ENCODE data around the gene USF2. TPM values are rescaled to one million over a fixed set of nuclear protein-coding genes. Genes with fewer than 3 reads are reported as not detected.

Gene USF2
- total and polyA plus RNA-seq, 2 of the 8 experiments (the other 6 are each of a cell fraction or from before 2014, with no cell fraction given) = 74.1 to 109 TPM

Other genes with a start within 250 kb of the USF2 start
- gene SCN1B, start 238.5 kb upstream of the USF2 start, total RNA-seq (2021; fragmentation: NEBNext Ultra II Directional; extraction: Animal tissue kit (Norgen Biotek cat#: 25700)) = 3.3 and 3.5 TPM in 2 replicates
- 3.1 and 4.1 TPM in 2 replicates for gene SCN1B, start 238.5 kb upstream of the USF2 start, polyA plus RNA-seq (2011; rRNA removed)
- gene HPN, start 227.2 kb upstream of the USF2 start, total RNA-seq (2021; fragmentation: NEBNext Ultra II Directional; extraction: Animal tissue kit (Norgen Biotek cat#: 25700)) = 12.3 and 14.7 TPM in 2 replicates
- gene HPN, start 227.2 kb upstream of the USF2 start, polyA plus RNA-seq (2011; rRNA removed) = 33.7 and 49.9 TPM in 2 replicates
- 0.86 TPM in 1 of 2 replicates, not detected in the other for gene FXYD3, start 153.1 kb upstream of the USF2 start, total RNA-seq (2021; fragmentation: NEBNext Ultra II Directional; extraction: Animal tissue kit (Norgen Biotek cat#: 25700))
- gene FXYD3, start 153.1 kb upstream of the USF2 start, polyA plus RNA-seq (2011; rRNA removed) = 0.09 and 0.33 TPM in 2 replicates
- gene LGI4, start 133.9 kb upstream of the USF2 start, total RNA-seq (2021; fragmentation: NEBNext Ultra II Directional; extraction: Animal tissue kit (Norgen Biotek cat#: 25700)) = 2.0 and 2.9 TPM in 2 replicates
- gene LGI4, start 133.9 kb upstream of the USF2 start, polyA plus RNA-seq (2011; rRNA removed) = 8.2 and 9.4 TPM in 2 replicates
- gene FXYD1, start 130.1 kb upstream of the USF2 start, total RNA-seq (2021; fragmentation: NEBNext Ultra II Directional; extraction: Animal tissue kit (Norgen Biotek cat#: 25700)) = 8.1 and 10.3 TPM in 2 replicates
- gene FXYD1, start 130.1 kb upstream of the USF2 start, polyA plus RNA-seq (2011; rRNA removed) = 1.6 and 3.3 TPM in 2 replicates
- 14.3 and 15.4 TPM in 2 replicates for gene FXYD7, start 125.7 kb upstream of the USF2 start, total RNA-seq (2021; fragmentation: NEBNext Ultra II Directional; extraction: Animal tissue kit (Norgen Biotek cat#: 25700))
- 12.1 and 17.5 TPM in 2 replicates for gene FXYD7, start 125.7 kb upstream of the USF2 start, polyA plus RNA-seq (2011; rRNA removed)
- gene FXYD5, start 114.2 kb upstream of the USF2 start, total RNA-seq (2021; fragmentation: NEBNext Ultra II Directional; extraction: Animal tissue kit (Norgen Biotek cat#: 25700)) = 99.0 and 104 TPM in 2 replicates
- 167 and 191 TPM in 2 replicates for gene FXYD5, start 114.2 kb upstream of the USF2 start, polyA plus RNA-seq (2011; rRNA removed)
- not detected in 2 replicates for gene FAM187B, start 40.2 kb upstream of the USF2 start, total RNA-seq (2021; fragmentation: NEBNext Ultra II Directional; extraction: Animal tissue kit (Norgen Biotek cat#: 25700))
- 0.09 TPM in 1 of 2 replicates, not detected in the other for gene FAM187B, start 40.2 kb upstream of the USF2 start, polyA plus RNA-seq (2011; rRNA removed)
- gene LSR, start 20.0 kb upstream of the USF2 start, total RNA-seq (2021; fragmentation: NEBNext Ultra II Directional; extraction: Animal tissue kit (Norgen Biotek cat#: 25700)) = 159 and 166 TPM in 2 replicates
- 186 and 296 TPM in 2 replicates for gene LSR, start 20.0 kb upstream of the USF2 start, polyA plus RNA-seq (2011; rRNA removed)
- gene HAMP, start 13.6 kb downstream of the USF2 start, total RNA-seq (2021; fragmentation: NEBNext Ultra II Directional; extraction: Animal tissue kit (Norgen Biotek cat#: 25700)) = not detected in 2 replicates
- 0.06 and 0.08 TPM in 2 replicates for gene HAMP, start 13.6 kb downstream of the USF2 start, polyA plus RNA-seq (2011; rRNA removed)
- 0.46 and 1.3 TPM in 2 replicates for gene MAG, start 23.2 kb downstream of the USF2 start, total RNA-seq (2021; fragmentation: NEBNext Ultra II Directional; extraction: Animal tissue kit (Norgen Biotek cat#: 25700))
- 0.20 and 0.72 TPM in 2 replicates for gene MAG, start 23.2 kb downstream of the USF2 start, polyA plus RNA-seq (2011; rRNA removed)
- gene CD22, start 60.2 kb downstream of the USF2 start, total RNA-seq (2021; fragmentation: NEBNext Ultra II Directional; extraction: Animal tissue kit (Norgen Biotek cat#: 25700)) = 0.54 and 0.60 TPM in 2 replicates
- gene CD22, start 60.2 kb downstream of the USF2 start, polyA plus RNA-seq (2011; rRNA removed) = 0.06 and 0.42 TPM in 2 replicates
- gene FFAR1, start 78.9 kb downstream of the USF2 start, total RNA-seq (2021; fragmentation: NEBNext Ultra II Directional; extraction: Animal tissue kit (Norgen Biotek cat#: 25700)) = not detected in 2 replicates
- not detected in 2 replicates for gene FFAR1, start 78.9 kb downstream of the USF2 start, polyA plus RNA-seq (2011; rRNA removed)
- not detected in 2 replicates for gene FFAR3, start 89.5 kb downstream of the USF2 start, total RNA-seq (2021; fragmentation: NEBNext Ultra II Directional; extraction: Animal tissue kit (Norgen Biotek cat#: 25700))
- 0.24 TPM in 1 of 2 replicates, not detected in the other for gene FFAR3, start 89.5 kb downstream of the USF2 start, polyA plus RNA-seq (2011; rRNA removed)
- not detected in 2 replicates for gene GPR42, start 102.1 kb downstream of the USF2 start, total RNA-seq (2021; fragmentation: NEBNext Ultra II Directional; extraction: Animal tissue kit (Norgen Biotek cat#: 25700))
- gene GPR42, start 102.1 kb downstream of the USF2 start, polyA plus RNA-seq (2011; rRNA removed) = not detected in 2 replicates
- not detected in 2 replicates for gene FFAR2, start 179.3 kb downstream of the USF2 start, total RNA-seq (2021; fragmentation: NEBNext Ultra II Directional; extraction: Animal tissue kit (Norgen Biotek cat#: 25700))
- gene FFAR2, start 179.3 kb downstream of the USF2 start, polyA plus RNA-seq (2011; rRNA removed) = not detected in 2 replicates
- gene KRTDAP, start 221.5 kb downstream of the USF2 start, total RNA-seq (2021; fragmentation: NEBNext Ultra II Directional; extraction: Animal tissue kit (Norgen Biotek cat#: 25700)) = 0.69 and 1.0 TPM in 2 replicates
- 0.88 and 1.1 TPM in 2 replicates for gene KRTDAP, start 221.5 kb downstream of the USF2 start, polyA plus RNA-seq (2011; rRNA removed)
- 286 and 290 TPM in 2 replicates for gene DMKN, start 244.7 kb downstream of the USF2 start, total RNA-seq (2021; fragmentation: NEBNext Ultra II Directional; extraction: Animal tissue kit (Norgen Biotek cat#: 25700))
- gene DMKN, start 244.7 kb downstream of the USF2 start, polyA plus RNA-seq (2011; rRNA removed) = 330 and 379 TPM in 2 replicates

All from H1 (cell line).